CD4-positive, alpha-beta T cell treated with Interleukin-1 beta for 1 hour (primary cell): Measurements from ENCODE around the gene STX11.
A peak's percentile ranks its signal among the peaks of the same experiment; 100 is the strongest.

Experiments used
- DNase-seq, 2 donors: peaks; one replicate each; pipeline ENCODE4 v3.0.0-alpha.2; 2020 to 2022

STX11 gene

DNA sequence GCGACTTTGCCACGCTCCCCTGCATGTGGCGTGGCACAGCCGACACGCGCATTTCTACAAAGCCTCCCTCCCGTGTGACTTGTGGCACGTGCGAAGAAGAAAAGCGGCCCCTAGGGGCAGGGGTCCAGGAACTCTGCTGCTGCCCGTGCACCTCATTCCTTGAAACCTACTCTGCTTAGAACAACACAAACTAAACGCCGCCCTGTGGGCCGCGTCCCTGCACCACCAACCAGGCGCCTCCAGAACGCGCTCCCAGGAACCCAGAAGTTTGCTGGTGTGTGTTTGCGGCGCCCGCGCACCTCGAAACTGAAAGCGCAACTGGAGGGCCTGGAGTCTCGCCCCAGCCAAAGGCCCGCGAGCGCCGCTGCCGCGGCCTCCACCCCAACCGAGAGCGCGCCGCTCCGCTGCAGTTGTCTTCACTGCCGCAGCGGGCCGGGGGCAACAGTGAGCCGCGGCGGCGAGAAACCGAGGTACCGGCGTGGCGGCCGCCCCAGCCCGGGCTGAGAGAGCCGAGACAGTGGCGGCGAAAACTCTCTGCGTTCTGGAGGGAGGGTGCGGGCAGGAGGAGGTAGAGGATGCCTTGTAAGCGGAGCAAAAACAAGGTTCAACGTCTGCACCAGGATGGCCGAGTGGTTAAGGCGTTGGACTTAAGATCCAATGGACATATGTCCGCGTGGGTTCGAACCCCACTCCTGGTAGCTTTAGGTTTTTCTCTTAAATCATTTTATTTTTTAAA lies 65.8 kb downstream of the STX11 start:
- peak; percentile 92 to 93 for DNase-seq

GRCh38 chr6:144216668-144217218 lies 66.4 kb downstream of the STX11 start:
- DNase-seq, result no peak

GRCh38 chr6:144217264-144217663 lies 66.9 kb downstream of the STX11 start:
- DNase-seq, result no peak

DNA sequence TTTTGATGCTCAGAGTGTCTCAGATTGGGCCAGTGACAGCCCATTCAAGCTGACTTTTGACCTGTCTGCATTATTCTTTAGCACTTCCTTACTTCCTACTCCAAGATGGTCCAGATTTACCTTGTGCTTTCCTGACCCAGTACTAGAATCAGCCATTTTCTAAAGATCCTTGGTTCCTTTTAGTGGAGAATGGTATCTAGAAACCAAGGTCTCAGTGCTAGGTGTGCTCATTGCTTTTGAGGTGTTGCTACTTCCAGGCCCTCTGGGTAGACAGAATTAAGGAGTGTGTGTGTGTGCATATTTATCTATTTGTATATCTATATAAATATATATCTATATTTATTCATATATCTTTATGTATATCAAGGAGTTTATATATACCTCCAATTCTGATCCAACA lies 67.5 kb downstream of the STX11 start:
- no peak for DNase-seq

DNA sequence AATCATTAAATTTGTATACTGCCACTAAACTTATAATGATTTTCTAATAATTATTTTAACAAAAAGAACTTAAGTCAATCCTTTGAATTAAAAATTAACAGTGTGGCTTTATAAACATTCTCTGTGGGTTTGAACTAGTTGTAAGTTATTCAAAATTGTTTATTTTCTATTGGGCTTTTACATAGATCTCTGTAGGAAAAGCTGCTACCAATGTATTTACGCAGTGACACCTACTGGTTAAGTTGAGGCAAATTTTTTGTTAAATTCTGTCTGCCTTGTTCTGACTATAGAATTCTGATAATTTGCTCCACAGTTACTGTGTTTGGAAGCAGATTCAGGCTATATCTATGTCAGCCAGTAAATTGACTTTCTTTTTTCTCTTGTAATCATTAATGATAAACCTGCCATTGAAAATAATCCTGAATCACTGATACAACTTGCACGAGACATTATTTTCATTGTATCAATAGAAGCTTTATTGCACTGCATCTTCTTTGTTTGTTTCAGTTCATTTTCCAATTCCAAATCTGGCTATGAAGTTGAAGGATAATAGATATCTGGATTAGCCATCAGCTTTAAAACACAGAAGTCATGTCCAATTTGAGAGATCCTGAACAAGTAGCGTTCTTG lies 68.9 kb downstream of the STX11 start:
- DNase-seq, result peak in 1 of 2 donors; percentile 62

DNA sequence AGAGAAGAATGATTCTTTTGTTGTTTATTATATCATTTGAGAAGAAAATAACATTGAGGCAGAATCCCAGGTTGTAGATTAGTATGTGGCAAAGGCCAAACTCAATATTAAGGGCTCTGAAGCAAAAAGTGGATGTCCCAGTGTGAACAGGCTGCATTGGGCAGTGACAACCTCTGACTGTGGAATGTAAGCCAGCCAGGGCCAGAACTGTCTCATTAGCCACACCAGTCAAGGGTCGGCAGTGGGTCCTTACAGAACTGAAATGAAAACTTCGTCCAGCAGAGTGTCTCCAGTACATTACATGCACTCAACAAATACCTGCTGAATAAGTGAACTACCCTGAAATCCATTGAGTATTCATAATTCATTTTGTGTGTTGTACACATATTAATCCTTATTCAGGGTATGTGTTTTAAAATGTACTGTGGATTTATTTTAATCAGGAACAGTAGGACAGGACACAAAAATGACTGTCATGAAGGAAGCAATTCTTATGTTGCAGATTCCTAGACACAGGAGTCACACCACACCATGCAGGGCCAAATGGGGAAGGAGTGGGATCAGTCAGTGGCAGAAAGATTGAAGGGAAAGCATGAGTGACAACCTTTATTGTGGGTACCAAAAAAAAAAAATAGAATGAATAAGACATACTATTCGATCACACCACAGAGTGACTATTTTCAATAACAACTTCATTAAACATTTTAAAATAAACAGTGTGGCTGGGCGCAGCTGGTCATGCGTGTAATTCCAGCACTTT lies 69.9 kb downstream of the STX11 start:
- DNase-seq, result no peak

DNA sequence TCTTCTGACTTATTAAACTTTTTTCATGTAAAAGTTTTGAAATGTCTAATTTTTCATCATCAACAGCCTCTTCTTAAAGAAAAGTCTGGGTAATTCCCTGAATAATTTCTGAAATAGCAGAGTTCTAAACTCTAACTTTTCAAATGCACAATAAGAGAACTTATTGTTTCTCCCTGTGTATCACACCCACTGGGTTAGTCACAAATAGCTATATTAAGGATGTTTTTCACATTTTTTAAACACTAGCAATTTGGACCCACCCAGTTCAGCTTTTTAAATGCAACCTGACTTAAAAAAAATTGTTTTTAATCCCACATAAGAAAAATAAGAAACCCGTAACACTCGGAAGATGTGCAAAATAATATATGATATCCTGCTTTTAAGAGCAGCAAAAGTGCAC lies 73.4 kb downstream of the STX11 start:
- DNase-seq, result no peak

- no peak for DNase-seq
Observed at GRCh38 chr6:144231721-144232120, 81.4 kb downstream of the STX11 start.

DNA sequence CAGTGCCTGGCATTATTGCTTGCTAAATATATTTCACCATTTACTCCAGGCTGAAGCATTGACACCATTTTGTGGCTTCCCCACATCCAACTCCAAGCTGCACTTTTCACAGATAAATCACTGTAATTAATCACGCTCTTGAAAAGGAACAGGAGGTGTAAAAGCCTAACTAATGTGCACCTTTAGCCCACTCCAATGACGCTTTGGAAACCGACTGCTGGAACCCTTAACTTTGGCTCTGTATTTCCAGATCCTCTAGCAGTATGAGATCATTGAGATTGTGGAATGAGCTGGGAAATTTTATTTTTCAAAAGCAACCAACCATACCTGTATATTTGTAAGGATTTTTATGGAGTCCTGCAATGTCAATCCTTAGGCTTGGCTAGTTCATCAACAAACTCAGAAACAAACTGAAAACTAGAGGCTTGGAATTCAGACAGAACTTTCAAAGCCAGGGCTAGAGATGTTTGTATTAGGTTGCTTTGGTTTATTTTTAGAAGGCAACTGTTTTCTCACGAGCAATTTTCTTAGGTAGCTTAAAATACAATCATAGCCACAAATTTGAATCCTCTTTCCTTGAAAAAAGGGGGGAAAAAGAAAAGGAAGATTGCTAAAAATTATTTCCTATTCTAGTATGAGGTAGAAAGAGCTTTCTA lies 82.0 kb downstream of the STX11 start:
- no peak for DNase-seq

GRCh38 chr6:144232832-144233230 lies 82.5 kb downstream of the STX11 start:
- no peak for DNase-seq

- no peak for DNase-seq
Observed at GRCh38 chr6:144234399-144234798, 84.1 kb downstream of the STX11 start.

- DNase-seq, result no peak
Observed at GRCh38 chr6:144234935-144235334, 84.6 kb downstream of the STX11 start.
